Type B pancreatic cell (in vitro differentiated cells): ENCODE results near the gene HMGCLL1. TPM values are rescaled to one million over a fixed set of nuclear protein-coding genes. Genes with fewer than 3 reads are reported as not detected.

ENCODE experiments used
- DNase-seq: peaks from one replicate; pipeline ENCODE4 v3.0.0; 2021; ENCODE audit warnings: mixed read lengths; ENCODE audit not compliant: unreplicated experiment; ENCODE audit errors: extremely low spot score
- H3K27ac Mint-ChIP-seq: 2 replicates; pipeline ENCODE4 v1.8.0; 2021; ENCODE audit warnings: mild to moderate bottlenecking, mixed read lengths
- H3K27me3 Mint-ChIP-seq: 2 replicates; pipeline ENCODE4 v1.8.0; 2021; ENCODE audit warnings: mixed read lengths
- H3K36me3 Mint-ChIP-seq: 2 replicates; pipeline ENCODE4 v1.8.0; 2021; ENCODE audit warnings: mixed read lengths
- H3K4me1 Mint-ChIP-seq: one replicate; pipeline ENCODE4 v1.8.0; 2021; ENCODE audit warnings: mixed read lengths; ENCODE audit not compliant: unreplicated experiment
- H3K4me3 Mint-ChIP-seq: 2 replicates; pipeline ENCODE4 v1.8.0; 2021; ENCODE audit warnings: mild to moderate bottlenecking, mixed read lengths
- H3K9me3 Mint-ChIP-seq: 2 replicates; pipeline ENCODE4 v1.8.0; 2021; ENCODE audit warnings: mixed read lengths
- CTCF ChIP-seq: fragments of 200-600 bp; sonication (generic); conservative IDR thresholded peaks from 2 replicates; pipeline ENCODE4 v1.5.0; 2021; ENCODE audit warnings: antibody characterized with exemption, mild to moderate bottlenecking
- total RNA-seq: library from RNA; stranded (reverse); gene quantifications from 2 replicates; pipeline ENCODE4 v1.2.1, GENCODE V29; 2021; ENCODE audit warnings: low replicate concordance

Gene HMGCLL1
- total RNA-seq, 1 donor from 2014 or later, result 1.6 TPM

GRCh38 chr6:55410674-55411073, 168.3 kb downstream of the HMGCLL1 start:
- Mint-ChIP-seq H3K9me3 (no peaks in the 10 kb centered on the region), H3K4me3 (no peak overlapping the region), H3K36me3 (no peaks in the 10 kb centered on the region), H3K27ac (no peak overlapping the region), H3K4me1 (no peaks in the 10 kb centered on the region), H3K27me3 (no peaks in the 10 kb centered on the region)
- no peak for TF ChIP-seq CTCF
- no peak for DNase-seq

GRCh38 chr6:55405474-55406235, 173.3 kb downstream of the HMGCLL1 start:
- Mint-ChIP-seq H3K9me3 (no peaks in the 10 kb centered on the region), H3K27me3 (no peaks in the 10 kb centered on the region), H3K36me3 (no peaks in the 10 kb centered on the region)

GRCh38 chr6:55399351-55399750, 179.6 kb downstream of the HMGCLL1 start:
- Mint-ChIP-seq H3K27ac (no peak overlapping the region), H3K36me3 (no peaks in the 10 kb centered on the region), H3K9me3 (no peaks in the 10 kb centered on the region), H3K4me1 (peaks cover 5% of the 10 kb centered on the region), H3K27me3 (no peaks in the 10 kb centered on the region), H3K4me3 (no peak overlapping the region)
- TF ChIP-seq CTCF, result no peak
- DNase-seq, result no peak

More at GRCh38 chr6:55405474-55406235, 173.3 kb downstream of the HMGCLL1 start:
- no peak overlapping the region for H3K4me3 Mint-ChIP-seq
- no peaks in the 10 kb centered on the region for H3K4me1 Mint-ChIP-seq
- TF ChIP-seq CTCF, result no peak
- no peak overlapping the region for H3K27ac Mint-ChIP-seq
- DNase-seq, result no peak

- H3K9me3 Mint-ChIP-seq, result no peaks in the 10 kb centered on the region
- no peak for TF ChIP-seq CTCF
- H3K27ac Mint-ChIP-seq, result no peak overlapping the region
- DNase-seq, result no peak
- H3K27me3 Mint-ChIP-seq, result no peaks in the 10 kb centered on the region
- peaks cover 5% of the 10 kb centered on the region for H3K4me1 Mint-ChIP-seq
- H3K36me3 Mint-ChIP-seq, result no peaks in the 10 kb centered on the region
- H3K4me3 Mint-ChIP-seq, result no peak overlapping the region
These were observed 181.0 kb downstream of the HMGCLL1 start for GRCh38 chr6:55397986-55398385.

GRCh38 chr6:55395871-55396270, 183.1 kb downstream of the HMGCLL1 start:
- no peak overlapping the region for H3K4me3 Mint-ChIP-seq
- no peak for TF ChIP-seq CTCF
- H3K27me3 Mint-ChIP-seq, result no peaks in the 10 kb centered on the region
- no peak overlapping the region for H3K27ac Mint-ChIP-seq
- H3K4me1 Mint-ChIP-seq, result peaks cover 5% of the 10 kb centered on the region
- no peaks in the 10 kb centered on the region for H3K36me3 Mint-ChIP-seq
- H3K9me3 Mint-ChIP-seq, result no peaks in the 10 kb centered on the region
- DNase-seq, result no peak
